ENCODE results near the gene HAGHL. TPM values are rescaled to one million over a fixed set of nuclear protein-coding genes. Genes with fewer than 3 reads are reported as not detected.
"Not testable (repeated sequence)": the region's sequence is repeated elsewhere in the genome, so short reads cannot be mapped to it uniquely, and the experiment has no call there.

The HAGHL gene
- total RNA-seq, 1 donor from 2014 or later: 33.2 TPM

GRCh38 chr16:687499-687898 is 39.4 kb upstream of the HAGHL start:
- H3K36me3 ChIP-seq (ENCODE audit: control insufficient read depth, insufficient read depth, low read length): peaks cover 15% of the 10 kb centered on the region
- DNase-seq (ENCODE audit: low read depth) (no peak), FAIRE-seq (peak; percentile 28)
- no peak for TF ChIP-seq CTCF (IDR thresholded peaks at IDR 0.05; ENCODE audit: insufficient read depth, low read length, severe bottlenecking)
- H3K4me3 ChIP-seq (ENCODE audit: low read depth, low read length): no peak overlapping the region
- no peaks in the 10 kb centered on the region for H3K27me3 ChIP-seq (ENCODE audit: control insufficient read depth, insufficient read depth, low read length)

DNA sequence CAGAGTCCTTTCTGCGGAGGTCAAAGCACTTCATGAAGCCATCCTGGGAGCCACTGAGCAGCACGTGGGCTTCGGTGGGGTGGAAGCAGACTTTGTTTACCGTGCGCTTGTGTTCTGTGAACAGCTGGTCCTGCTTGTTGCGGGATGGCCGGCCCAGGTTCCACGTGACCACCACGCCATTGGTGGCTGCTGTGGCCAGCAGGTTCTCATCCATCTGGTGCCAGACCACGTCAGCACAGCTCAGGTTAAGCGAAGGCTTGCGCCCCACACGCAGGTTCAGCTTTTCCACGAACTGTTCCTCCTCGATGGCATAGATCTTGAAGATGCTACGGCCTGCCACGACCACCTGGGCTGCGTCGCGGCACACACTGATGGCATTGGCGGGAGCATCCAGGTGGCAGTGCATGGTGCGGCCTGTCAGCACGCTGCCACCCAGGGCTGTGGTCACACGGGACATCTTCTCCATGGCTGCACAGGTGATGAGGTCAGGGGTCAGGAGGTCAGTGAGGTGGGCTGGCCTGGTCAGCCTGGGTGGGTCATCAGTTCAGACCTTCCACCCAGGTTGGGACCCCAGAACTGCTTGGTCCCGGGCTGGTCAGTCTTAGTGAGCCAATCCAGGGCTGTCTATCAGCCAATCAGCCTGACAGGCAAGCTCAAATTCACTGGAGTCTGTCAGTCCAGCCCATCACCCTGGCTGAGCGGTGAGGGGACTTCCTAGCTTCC is 37.6 kb upstream of the HAGHL start:
- DNase-seq (ENCODE audit: low read depth) (no peak), FAIRE-seq (peak; percentile 32)
- no peak for TF ChIP-seq CTCF (IDR thresholded peaks at IDR 0.05; ENCODE audit: insufficient read depth, low read length, severe bottlenecking)
- Histone ChIP-seq H3K36me3 (ENCODE audit: control insufficient read depth, insufficient read depth, low read length) (peaks cover 7% of the 10 kb centered on the region), H3K27me3 (ENCODE audit: control insufficient read depth, insufficient read depth, low read length) (no peaks in the 10 kb centered on the region), H3K4me3 (ENCODE audit: low read depth, low read length) (peak overlapping the region; percentile 83)

DNA sequence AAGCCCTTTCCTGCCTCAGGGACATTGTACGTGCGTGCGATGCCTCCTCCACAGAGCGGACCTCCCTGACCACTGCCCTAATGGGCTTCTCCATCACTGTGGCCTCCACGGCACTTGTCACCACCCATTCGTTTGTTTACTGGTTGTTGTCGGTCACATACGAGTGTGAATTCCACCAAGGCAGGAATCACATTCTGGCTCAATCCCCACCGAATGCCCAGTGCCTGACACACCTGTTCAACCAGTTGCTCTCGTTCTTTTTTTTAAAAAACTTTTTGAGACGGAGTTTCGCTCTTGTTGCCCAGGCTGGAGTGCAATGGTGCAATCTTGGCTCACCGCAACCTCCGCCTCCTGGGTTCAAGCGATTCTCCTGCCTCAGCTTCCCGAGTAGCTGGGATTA is 35.7 kb upstream of the HAGHL start:
- H3K36me3 ChIP-seq (ENCODE audit: control insufficient read depth, insufficient read depth, low read length); H3K27me3 ChIP-seq (ENCODE audit: control insufficient read depth, insufficient read depth, low read length); H3K4me3 ChIP-seq (ENCODE audit: low read depth, low read length); DNase-seq (ENCODE audit: low read depth); FAIRE-seq: not testable (repeated sequence)

DNA sequence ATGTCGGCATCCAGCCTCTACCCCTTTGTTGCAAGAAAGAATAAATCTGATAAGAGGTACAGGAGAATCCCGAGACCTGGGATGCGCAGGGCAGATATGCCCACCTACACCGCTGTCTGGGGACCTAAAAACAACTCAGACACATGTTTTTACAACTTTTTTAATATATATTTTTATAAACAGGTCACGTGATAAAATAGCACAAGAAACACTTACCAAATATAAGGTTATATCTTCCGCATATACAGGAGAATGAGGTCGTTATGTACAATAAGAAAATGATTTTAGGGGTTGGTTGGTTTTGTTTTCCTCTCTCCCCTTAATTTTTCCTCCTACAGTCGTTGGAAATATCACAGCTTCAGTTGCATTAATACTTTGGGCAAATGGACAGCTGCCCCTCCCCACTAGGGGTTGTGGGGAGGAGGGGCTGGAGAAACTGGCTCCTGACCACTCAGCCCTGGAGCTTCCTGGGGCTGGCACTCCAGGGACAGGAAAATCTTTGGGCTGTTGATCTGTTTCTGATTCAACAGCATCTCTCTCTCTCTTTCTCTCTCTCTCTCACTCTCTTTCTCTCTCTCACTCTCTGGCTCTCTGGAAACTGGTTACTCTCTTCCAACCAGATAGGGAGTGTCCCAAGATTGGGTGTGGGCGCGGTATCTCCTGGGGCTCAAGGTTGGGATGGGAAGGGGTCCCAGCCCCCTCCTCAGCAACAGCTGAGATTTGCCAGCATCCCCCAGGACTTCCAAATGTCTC is 34.4 kb upstream of the HAGHL start:
- H3K4me3 ChIP-seq (ENCODE audit: low read depth, low read length): no peak overlapping the region
- H3K36me3 ChIP-seq (ENCODE audit: control insufficient read depth, insufficient read depth, low read length): peaks cover 2% of the 10 kb centered on the region
- DNase-seq (ENCODE audit: low read depth) (no peak), FAIRE-seq (no peak)
- TF ChIP-seq CTCF (IDR thresholded peaks at IDR 0.05; ENCODE audit: insufficient read depth, low read length, severe bottlenecking): no peak
- peaks cover 3% of the 10 kb centered on the region for H3K27me3 ChIP-seq (ENCODE audit: control insufficient read depth, insufficient read depth, low read length)

- no peak for TF ChIP-seq CTCF (IDR thresholded peaks at IDR 0.05; ENCODE audit: insufficient read depth, low read length, severe bottlenecking)
- FAIRE-seq: no peak
- Histone ChIP-seq H3K27me3 (ENCODE audit: control insufficient read depth, insufficient read depth, low read length) (peaks cover 3% of the 10 kb centered on the region), H3K4me3 (ENCODE audit: low read depth, low read length) (no peak overlapping the region), H3K36me3 (ENCODE audit: control insufficient read depth, insufficient read depth, low read length) (no peaks in the 10 kb centered on the region)
- no peak for DNase-seq (ENCODE audit: low read depth)
These were observed 33.5 kb upstream of the HAGHL start for GRCh38 chr16:693364-693763.

- Histone ChIP-seq H3K4me3 (ENCODE audit: low read depth, low read length) (no peak overlapping the region), H3K27me3 (ENCODE audit: control insufficient read depth, insufficient read depth, low read length) (peaks cover 3% of the 10 kb centered on the region), H3K36me3 (ENCODE audit: control insufficient read depth, insufficient read depth, low read length) (no peaks in the 10 kb centered on the region)
- no peak for DNase-seq (ENCODE audit: low read depth)
- no peak for FAIRE-seq
- no peak for TF ChIP-seq CTCF (IDR thresholded peaks at IDR 0.05; ENCODE audit: insufficient read depth, low read length, severe bottlenecking)
These were observed 33.1 kb upstream of the HAGHL start for GRCh38 chr16:693766-694165.
